Dedifferentiated amniotic fluid mesenchymal stem cell (primary cell): ENCODE data around the gene CSNK2B.

Experiments
- DNase-seq: peaks from one replicate; pipeline ENCODE4 v3.0.0-alpha.2; 2016; ENCODE audit errors: extremely low spot score

Gene CSNK2B

DNA sequence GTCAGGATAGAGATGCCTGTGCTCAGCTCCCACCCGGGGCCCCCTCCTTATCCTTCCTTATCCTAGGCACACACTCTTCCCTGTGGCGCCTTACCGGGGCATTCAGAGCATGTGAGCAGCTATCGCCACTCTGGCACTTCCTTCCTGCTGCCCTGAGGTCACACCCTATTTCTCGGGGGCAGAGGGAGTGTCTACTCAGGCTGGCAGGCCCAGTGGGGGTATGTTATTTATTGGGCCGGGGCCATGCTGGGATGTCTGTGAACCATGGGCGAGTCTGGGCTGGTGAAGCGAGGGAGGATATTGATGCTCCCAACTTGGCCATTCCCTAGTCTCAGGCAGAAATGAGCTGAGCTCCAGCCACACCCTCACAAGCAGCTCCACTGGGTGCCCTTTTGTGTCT is 45.4 kb downstream of the CSNK2B start:
- DNase-seq: no peak

DNA sequence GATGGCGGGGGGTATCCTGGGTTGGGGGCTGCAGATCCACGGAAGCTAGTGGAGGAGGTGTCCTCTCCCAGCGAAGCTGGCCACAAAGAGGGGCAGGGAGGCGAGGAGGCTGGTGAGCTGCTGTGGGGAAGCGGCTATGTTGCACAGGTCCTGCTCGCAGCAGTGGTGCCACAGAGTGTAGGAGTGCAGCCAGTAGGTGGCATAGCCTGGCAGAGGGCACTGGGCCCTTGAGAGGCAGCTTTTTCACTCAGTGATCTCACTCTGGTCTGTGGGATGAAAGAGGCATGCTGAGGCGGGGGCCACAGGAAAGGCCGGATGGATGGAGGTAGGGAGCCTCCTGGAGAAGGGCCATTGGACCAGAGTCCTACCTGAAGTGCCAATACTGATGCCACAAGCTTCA is 46.4 kb downstream of the CSNK2B start:
- no peak for DNase-seq

DNA sequence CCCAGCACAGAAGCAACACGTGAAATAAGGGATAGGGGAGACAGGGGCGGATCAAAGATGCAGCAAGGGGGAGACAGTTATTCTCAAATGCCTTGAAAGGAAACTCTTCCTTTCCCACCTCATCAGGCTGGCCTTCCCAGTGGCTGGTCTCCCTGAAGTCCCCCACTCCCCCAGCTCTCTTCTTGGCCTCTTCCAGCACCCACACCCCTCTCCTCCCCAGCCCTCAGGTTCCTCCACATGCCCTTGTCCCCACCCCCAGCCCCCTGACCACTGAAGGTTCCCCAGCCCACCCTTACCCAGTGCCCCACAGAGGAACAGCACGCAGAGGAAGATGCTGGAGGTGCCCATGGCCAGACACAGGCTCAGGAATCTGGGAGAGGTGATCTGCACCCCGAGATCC is 47.6 kb downstream of the CSNK2B start:
- no peak for DNase-seq

DNA sequence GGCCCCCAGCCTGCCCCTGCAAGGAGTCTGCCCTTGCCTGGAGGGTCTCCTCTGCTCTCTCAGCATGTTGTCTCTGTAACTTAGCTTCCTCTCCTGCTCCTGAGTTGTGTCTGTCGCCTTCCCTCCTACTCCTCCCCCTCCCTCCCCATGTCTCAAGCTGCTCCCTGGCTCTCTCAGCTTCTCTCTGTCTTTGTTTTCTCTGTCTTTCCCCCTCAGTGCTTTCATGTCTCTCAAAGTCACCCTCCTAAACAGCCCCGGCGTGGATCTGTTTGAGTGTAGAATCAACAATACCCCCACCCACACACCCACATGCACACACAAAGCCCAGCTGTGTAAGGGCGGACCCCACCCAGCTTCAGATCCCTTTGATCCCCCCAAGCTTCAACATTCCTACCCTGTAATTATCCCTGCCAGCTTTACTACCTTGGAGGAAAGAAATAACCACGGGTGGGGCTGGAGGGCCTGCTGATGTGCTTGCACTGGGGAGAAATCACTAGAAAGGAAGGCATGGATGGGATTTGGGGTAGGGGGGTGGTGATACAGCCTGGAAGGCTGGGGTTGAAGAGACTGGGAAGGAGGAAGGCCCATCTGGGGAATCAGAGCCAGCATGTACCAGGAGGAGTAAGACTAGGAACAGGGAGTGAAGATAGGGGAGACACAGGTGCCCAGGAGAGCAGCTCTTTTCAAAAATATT is 48.3 kb downstream of the CSNK2B start:
- no peak for DNase-seq

DNA sequence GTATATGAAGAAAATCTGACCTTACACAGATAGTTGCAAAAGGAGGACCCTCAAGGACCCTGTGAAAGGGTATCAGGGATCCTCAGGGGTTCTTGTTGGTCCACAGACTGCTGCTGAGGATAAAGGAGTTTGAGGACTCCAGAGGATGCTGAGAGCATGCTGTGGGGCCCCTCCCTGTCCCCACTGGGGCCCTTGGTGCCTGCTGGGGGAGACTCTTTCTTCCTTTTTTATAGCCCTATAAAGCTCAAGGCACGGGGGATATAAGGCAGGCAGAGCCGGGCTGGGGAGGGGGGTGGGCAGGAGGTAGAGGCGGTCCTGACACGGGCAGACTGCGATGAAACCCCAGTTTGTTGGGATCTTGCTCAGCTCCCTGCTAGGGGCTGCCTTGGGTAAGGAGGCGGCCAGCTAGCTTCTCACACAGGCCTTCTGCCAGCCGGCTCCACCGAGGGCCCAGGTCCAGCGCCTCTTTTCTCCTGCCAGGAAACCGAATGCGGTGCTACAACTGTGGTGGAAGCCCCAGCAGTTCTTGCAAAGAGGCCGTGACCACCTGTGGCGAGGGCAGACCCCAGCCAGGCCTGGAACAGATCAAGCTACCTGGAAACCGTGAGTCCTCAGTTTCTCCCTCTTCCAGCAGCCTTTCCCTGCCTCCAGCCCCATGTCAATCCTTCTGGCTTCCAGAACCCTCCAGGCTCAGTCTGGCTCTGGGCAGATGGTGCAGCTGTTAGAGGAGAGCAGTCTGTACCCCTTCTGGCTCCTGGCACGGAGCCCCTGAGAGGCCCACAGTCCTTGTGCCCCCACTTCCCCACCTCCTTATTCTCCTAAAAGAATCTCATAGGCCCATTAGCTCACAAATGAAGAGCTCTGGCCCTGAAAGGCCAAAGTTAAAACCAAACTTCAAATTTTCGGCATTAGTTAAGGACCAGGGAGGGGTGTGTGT is 49.4 kb downstream of the CSNK2B start, which contains the start of gene LY6G6D:
Gene LY6G6D, plus strand, starts transcription at position 327 of the 937 bp plus-strand sequence. Its CDS starts 8 bp downstream, at position 335.
- DNase-seq: no peak

GRCh38 chr6:31717499-31718222 is 51.8 kb downstream of the CSNK2B start:
- no peak for DNase-seq

DNA sequence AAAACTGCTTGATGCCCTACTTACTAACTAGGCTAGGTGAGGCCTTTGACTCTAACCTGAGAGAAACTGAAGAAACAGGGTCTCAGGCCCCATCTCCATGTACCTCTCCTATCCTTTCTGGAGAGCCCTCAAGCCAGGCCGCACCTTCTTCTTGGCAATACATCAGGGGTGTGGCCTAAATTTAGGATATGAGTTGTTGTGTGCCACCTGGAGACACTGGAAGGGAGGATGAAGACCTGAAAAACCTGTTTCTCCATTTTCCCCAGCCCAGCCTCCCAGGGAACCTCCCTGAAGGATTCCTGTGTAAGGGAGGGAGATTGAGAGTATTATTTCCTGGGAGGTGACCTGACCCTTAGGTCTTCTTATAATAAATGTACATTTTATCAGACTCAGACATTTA is 52.4 kb downstream of the CSNK2B start:
- no peak for DNase-seq

DNA sequence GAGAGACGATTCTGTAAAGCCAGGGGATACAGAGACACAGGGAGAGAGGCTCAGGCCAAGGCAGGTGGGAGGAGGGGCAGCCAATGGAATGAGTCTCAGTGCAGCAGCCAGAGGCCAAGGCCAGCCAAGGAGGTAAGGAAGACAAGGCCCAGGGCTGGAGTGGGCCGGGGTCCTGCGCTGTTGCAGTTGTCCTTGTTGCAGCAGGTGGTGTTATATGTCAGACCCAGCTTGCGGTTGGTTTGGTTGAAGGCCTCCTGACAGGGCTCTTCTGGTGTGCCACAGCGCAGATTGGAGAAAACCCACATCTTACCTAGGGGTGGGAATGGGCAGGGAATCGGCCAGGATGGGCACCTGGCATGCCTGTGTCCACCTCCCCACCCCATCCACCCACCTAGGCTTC is 53.1 kb downstream of the CSNK2B start:
- no peak for DNase-seq
